ENCODE measurements around the gene NCAM1. TPM values are rescaled to one million over a fixed set of nuclear protein-coding genes. Genes with fewer than 3 reads are reported as not detected.

Gene NCAM1
- polyA plus RNA-seq, 1 donor (not counting 4 experiments of a cell fraction or from before 2014, with no cell fraction given), result 0.04 TPM

DNA sequence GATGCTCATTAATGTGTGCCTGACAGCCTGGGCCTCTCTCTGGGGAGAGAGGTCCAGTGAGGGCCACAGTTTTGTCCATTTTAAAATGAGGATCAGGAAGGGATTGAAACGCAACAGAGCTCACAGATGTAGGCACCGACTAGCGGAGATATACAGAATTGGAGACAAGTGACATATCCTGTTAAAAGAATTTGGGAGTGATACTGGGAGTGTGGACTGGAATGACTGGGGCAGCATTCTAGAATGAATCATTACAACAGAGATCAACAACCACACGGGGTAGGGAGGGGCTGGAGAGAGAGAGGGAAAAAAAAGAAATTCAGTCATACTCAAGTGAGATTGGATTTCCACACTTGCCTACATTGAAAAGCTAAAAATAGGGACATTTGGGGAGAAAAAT lies 2.5 kb upstream of the NCAM1 start:
- no peak overlapping the region for H2AFZ ChIP-seq (ENCODE audit: control insufficient read depth, low read length)
- no peak overlapping the region for H3K4me2 ChIP-seq (ENCODE audit: control insufficient read depth, extremely low read depth, insufficient read depth, low read depth, low read length)
- no peaks in the 10 kb centered on the region for H3K9me1 ChIP-seq (ENCODE audit: control insufficient read depth, extremely low read depth, insufficient read depth, low read length)
- H3K4me3 ChIP-seq (ENCODE audit: control insufficient read depth in 2 of 3, extremely low read depth in 1 of 3, insufficient read depth in 2 of 3, low read depth in 1 of 3, low read length in 3 of 3), result no peak overlapping the region
- DNase-seq (ENCODE audit: low read depth, low spot score) (no peak), FAIRE-seq (no peak)
- dilution Hi-C loops (cut with MboI; ENCODE audit: extremely low pct_ligation_motif_present, low sequenced_read_pairs), result no loop called here
- H3K79me2 ChIP-seq (ENCODE audit: control insufficient read depth, insufficient read depth, low read length), result no peaks in the 10 kb centered on the region
- no peak overlapping the region for H3K27ac ChIP-seq (ENCODE audit: control insufficient read depth, insufficient read depth, low read length)
- no peaks in the 10 kb centered on the region for H4K20me1 ChIP-seq (ENCODE audit: control insufficient read depth, extremely low read depth, insufficient read depth, low read length)
- H3K36me3 ChIP-seq (ENCODE audit: control insufficient read depth in 2 of 2, extremely low read depth in 1 of 2, insufficient read depth in 2 of 2, low read length in 2 of 2), result no peaks in the 10 kb centered on the region
- no peak overlapping the region for H3K9ac ChIP-seq (ENCODE audit: control insufficient read depth, extremely low read depth, insufficient read depth, low read length)
- no peaks in the 10 kb centered on the region for H3K9me3 ChIP-seq (ENCODE audit: control insufficient read depth, low read depth, low read length)
- H3K4me1 ChIP-seq (ENCODE audit: control insufficient read depth, extremely low read depth, insufficient read depth, low read length), result peaks cover 4% of the 10 kb centered on the region
- TF ChIP-seq, protein P1, sequence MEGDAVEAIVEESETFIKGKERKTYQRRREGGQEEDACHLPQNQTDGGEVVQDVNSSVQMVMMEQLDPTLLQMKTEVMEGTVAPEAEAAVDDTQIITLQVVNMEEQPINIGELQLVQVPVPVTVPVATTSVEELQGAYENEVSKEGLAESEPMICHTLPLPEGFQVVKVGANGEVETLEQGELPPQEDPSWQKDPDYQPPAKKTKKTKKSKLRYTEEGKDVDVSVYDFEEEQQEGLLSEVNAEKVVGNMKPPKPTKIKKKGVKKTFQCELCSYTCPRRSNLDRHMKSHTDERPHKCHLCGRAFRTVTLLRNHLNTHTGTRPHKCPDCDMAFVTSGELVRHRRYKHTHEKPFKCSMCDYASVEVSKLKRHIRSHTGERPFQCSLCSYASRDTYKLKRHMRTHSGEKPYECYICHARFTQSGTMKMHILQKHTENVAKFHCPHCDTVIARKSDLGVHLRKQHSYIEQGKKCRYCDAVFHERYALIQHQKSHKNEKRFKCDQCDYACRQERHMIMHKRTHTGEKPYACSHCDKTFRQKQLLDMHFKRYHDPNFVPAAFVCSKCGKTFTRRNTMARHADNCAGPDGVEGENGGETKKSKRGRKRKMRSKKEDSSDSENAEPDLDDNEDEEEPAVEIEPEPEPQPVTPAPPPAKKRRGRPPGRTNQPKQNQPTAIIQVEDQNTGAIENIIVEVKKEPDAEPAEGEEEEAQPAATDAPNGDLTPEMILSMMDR (optimal IDR thresholded peaks at IDR 0.05 in 1 of 3, IDR thresholded peaks at IDR 0.05 in 1 of 3, conservative IDR thresholded peaks at IDR 0.05 in 1 of 3; ENCODE audit: extremely low read depth in 1 of 3, insufficient read depth in 2 of 3, low read length in 3 of 3), result peak in 2 of 3 experiments; percentile 1 to 14
- no peak for TF ChIP-seq EZH2 (IDR thresholded peaks at IDR 0.05; ENCODE audit: low read length)
- H3K27me3 ChIP-seq (ENCODE audit: control insufficient read depth, extremely low read depth, insufficient read depth, low read length), result peaks cover 50% of the 10 kb centered on the region

DNA sequence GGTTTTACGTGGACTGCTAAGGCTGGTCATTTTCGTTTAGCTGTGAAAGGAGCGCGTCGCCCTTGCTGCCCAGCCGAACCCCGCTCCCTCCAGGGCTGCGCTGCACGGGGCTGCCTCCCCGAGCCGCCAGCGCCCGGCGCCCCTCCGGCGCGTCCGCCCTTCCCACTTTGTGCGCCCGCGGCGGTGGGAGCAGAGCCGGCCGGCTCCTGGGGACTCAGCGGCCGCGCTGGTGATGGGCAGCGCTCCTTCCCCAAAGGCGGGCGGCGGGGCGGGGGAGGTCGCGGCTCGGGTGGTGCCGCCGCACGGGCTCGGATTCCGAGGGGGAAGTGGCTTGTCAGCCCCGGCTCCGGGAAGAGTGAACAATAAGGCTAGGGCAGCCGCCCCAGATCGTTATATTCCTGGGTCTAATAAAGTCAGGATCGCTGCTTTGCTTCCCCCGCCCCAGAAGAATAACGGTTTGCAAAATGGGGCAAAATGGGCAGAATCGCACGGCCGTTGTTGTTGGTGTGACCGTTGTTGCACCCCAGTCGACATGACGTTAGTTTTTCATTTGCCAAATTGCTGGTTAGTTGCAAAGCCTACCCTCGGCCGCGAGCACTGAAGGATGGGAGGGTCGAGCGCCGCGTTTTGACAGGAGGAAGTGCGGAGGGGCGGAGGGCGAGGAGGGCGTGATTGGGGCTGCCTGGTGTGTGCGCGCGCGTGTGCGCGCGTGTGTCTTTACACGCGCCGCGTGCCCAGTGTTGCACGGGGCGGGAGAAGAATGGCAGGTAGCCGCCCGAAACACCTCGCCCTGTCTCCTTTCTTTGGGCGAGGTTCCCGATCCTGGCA lies 745 bp downstream of the NCAM1 start:
- H3K4me2 ChIP-seq (ENCODE audit: control insufficient read depth, extremely low read depth, insufficient read depth, low read depth, low read length), result peak overlapping the region; percentile 83
- H3K4me3 ChIP-seq (ENCODE audit: control insufficient read depth in 2 of 3, extremely low read depth in 1 of 3, insufficient read depth in 2 of 3, low read depth in 1 of 3, low read length in 3 of 3), result peak overlapping the region; percentile 17 to 65 (median 26)
- H3K9me3 ChIP-seq (ENCODE audit: control insufficient read depth, low read depth, low read length), result no peaks in the 10 kb centered on the region
- dilution Hi-C loops (cut with MboI; ENCODE audit: extremely low pct_ligation_motif_present, low sequenced_read_pairs), result no loop called here
- H3K36me3 ChIP-seq (ENCODE audit: control insufficient read depth in 2 of 2, extremely low read depth in 1 of 2, insufficient read depth in 2 of 2, low read length in 2 of 2), result no peaks in the 10 kb centered on the region
- no peaks in the 10 kb centered on the region for H4K20me1 ChIP-seq (ENCODE audit: control insufficient read depth, extremely low read depth, insufficient read depth, low read length)
- H3K9ac ChIP-seq (ENCODE audit: control insufficient read depth, extremely low read depth, insufficient read depth, low read length), result no peak overlapping the region
- TF ChIP-seq, protein P1 (optimal IDR thresholded peaks at IDR 0.05 in 1 of 3, IDR thresholded peaks at IDR 0.05 in 1 of 3, conservative IDR thresholded peaks at IDR 0.05 in 1 of 3; ENCODE audit: extremely low read depth in 1 of 3, insufficient read depth in 2 of 3, low read length in 3 of 3), result no peak
- TF ChIP-seq EZH2 (IDR thresholded peaks at IDR 0.05; ENCODE audit: low read length), result peak; percentile 97
- no peak overlapping the region for H3K27ac ChIP-seq (ENCODE audit: control insufficient read depth, insufficient read depth, low read length)
- no peaks in the 10 kb centered on the region for H3K79me2 ChIP-seq (ENCODE audit: control insufficient read depth, insufficient read depth, low read length)
- FAIRE-seq, result no peak
- H3K4me1 ChIP-seq (ENCODE audit: control insufficient read depth, extremely low read depth, insufficient read depth, low read length), result peaks cover 4% of the 10 kb centered on the region
- H3K9me1 ChIP-seq (ENCODE audit: control insufficient read depth, extremely low read depth, insufficient read depth, low read length), result no peaks in the 10 kb centered on the region
- peaks cover 59% of the 10 kb centered on the region for H3K27me3 ChIP-seq (ENCODE audit: control insufficient read depth, extremely low read depth, insufficient read depth, low read length)
- no peak for DNase-seq (ENCODE audit: low read depth, low spot score)
- H2AFZ ChIP-seq (ENCODE audit: control insufficient read depth, low read length), result no peak overlapping the region
